ENCODE results near the gene RAB3C.

DNA sequence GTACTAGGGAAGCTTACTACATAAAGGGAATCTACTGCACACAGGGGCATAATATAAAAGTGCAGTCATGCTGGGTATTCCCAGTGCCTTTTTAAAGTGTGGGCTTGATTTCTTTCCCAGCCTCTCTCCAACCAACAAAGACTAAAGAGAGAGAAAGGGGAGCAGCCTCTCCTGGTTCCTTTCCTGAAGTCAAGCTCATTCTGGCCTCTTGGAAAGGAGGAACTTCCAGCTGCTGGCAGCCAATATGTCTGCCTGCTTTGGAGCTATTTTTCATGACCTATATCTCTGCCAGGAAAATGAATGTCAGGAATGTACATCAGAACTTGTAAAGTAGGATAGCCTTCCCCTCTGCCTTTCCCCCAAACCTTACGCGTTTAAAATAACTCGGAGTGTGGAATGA, 57.1 kb downstream of the RAB3C start:
- TF ChIP-seq, protein P1, sequence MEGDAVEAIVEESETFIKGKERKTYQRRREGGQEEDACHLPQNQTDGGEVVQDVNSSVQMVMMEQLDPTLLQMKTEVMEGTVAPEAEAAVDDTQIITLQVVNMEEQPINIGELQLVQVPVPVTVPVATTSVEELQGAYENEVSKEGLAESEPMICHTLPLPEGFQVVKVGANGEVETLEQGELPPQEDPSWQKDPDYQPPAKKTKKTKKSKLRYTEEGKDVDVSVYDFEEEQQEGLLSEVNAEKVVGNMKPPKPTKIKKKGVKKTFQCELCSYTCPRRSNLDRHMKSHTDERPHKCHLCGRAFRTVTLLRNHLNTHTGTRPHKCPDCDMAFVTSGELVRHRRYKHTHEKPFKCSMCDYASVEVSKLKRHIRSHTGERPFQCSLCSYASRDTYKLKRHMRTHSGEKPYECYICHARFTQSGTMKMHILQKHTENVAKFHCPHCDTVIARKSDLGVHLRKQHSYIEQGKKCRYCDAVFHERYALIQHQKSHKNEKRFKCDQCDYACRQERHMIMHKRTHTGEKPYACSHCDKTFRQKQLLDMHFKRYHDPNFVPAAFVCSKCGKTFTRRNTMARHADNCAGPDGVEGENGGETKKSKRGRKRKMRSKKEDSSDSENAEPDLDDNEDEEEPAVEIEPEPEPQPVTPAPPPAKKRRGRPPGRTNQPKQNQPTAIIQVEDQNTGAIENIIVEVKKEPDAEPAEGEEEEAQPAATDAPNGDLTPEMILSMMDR (IDR thresholded peaks at IDR 0.05; ENCODE audit: insufficient read depth, low read depth, low read length): no peak
- TF ChIP-seq EZH2 (IDR thresholded peaks at IDR 0.05; ENCODE audit: insufficient read depth, low read length): no peak
